Mononuclear cell (primary cell): ENCODE results near the gene MYRFL. TPM values are rescaled to one million over a fixed set of nuclear protein-coding genes. Genes with fewer than 3 reads are reported as not detected.
"Not testable (repeated sequence)": the region's sequence is repeated elsewhere in the genome, so short reads cannot be mapped to it uniquely, and the experiment has no call there.

ENCODE experiments used
- H3K27me3 ChIP-seq: 2 replicates; pipeline ENCODE4 v1.6.0; 2011; ENCODE audit warnings: low read length, control low read depth; ENCODE audit not compliant: insufficient read depth
- H3K4me1 ChIP-seq: 2 replicates; pipeline ENCODE4 v1.5.1; 2011; ENCODE audit warnings: mild to moderate bottlenecking, low read length, control low read depth; ENCODE audit not compliant: insufficient read depth
- H3K4me3 ChIP-seq: 2 replicates; pipeline ENCODE4 v1.5.1; 2011; ENCODE audit warnings: mild to moderate bottlenecking, low read length, moderate library complexity
- H3K9me3 ChIP-seq: 2 replicates; pipeline ENCODE4 v1.5.1; 2011; ENCODE audit warnings: low read depth, mild to moderate bottlenecking, control low read depth, low read length
- total RNA-seq: library from RNA; depleted of rRNA; stranded (reverse); fragments of >200 nt; gene quantifications from one replicate; pipeline ENCODE4 v1.2.3, GENCODE V29; 2012

Gene MYRFL
- total RNA-seq, 1 donor = 0.10 TPM

GRCh38 chr12:69834576-69834975 lies 9.5 kb downstream of the MYRFL start:
- Histone ChIP-seq H3K4me3 (no peak overlapping the region), H3K9me3 (no peaks in the 10 kb centered on the region), H3K27me3 (peaks cover 3% of the 10 kb centered on the region), H3K4me1 (no peaks in the 10 kb centered on the region)

GRCh38 chr12:69835081-69835480 lies 10.1 kb downstream of the MYRFL start:
- Histone ChIP-seq H3K27me3 (no peaks in the 10 kb centered on the region), H3K4me1 (no peaks in the 10 kb centered on the region), H3K4me3 (no peak overlapping the region), H3K9me3 (no peaks in the 10 kb centered on the region)

GRCh38 chr12:69836015-69836414 lies 11.0 kb downstream of the MYRFL start:
- Histone ChIP-seq H3K4me3 (no peak overlapping the region), H3K27me3 (no peaks in the 10 kb centered on the region), H3K9me3 (no peaks in the 10 kb centered on the region), H3K4me1 (no peaks in the 10 kb centered on the region)

- no peaks in the 10 kb centered on the region for H3K4me1 ChIP-seq
- no peak overlapping the region for H3K4me3 ChIP-seq
- H3K9me3 ChIP-seq = no peaks in the 10 kb centered on the region
- H3K27me3 ChIP-seq = peaks cover 3% of the 10 kb centered on the region
Observed at GRCh38 chr12:69837191-69837590, 12.2 kb downstream of the MYRFL start.

GRCh38 chr12:69837657-69838415 lies 12.8 kb downstream of the MYRFL start:
- Histone ChIP-seq H3K9me3 (no peaks in the 10 kb centered on the region), H3K4me3 (no peak overlapping the region), H3K27me3 (peaks cover 3% of the 10 kb centered on the region), H3K4me1 (no peaks in the 10 kb centered on the region)

- Histone ChIP-seq H3K4me3 (no peak overlapping the region), H3K4me1 (no peaks in the 10 kb centered on the region), H3K27me3 (peaks cover 3% of the 10 kb centered on the region), H3K9me3 (no peaks in the 10 kb centered on the region)
Observed at GRCh38 chr12:69840727-69841126, 15.7 kb downstream of the MYRFL start.

- Histone ChIP-seq H3K4me1 (no peaks in the 10 kb centered on the region), H3K9me3 (no peaks in the 10 kb centered on the region), H3K27me3 (peaks cover 3% of the 10 kb centered on the region), H3K4me3 (no peak overlapping the region)
Observed at GRCh38 chr12:69843608-69844007, 18.6 kb downstream of the MYRFL start.

- Histone ChIP-seq H3K4me3 (no peak overlapping the region), H3K27me3 (peaks cover 3% of the 10 kb centered on the region), H3K9me3 (no peaks in the 10 kb centered on the region), H3K4me1 (no peaks in the 10 kb centered on the region)
Observed at GRCh38 chr12:69844416-69844815, 19.4 kb downstream of the MYRFL start.

GRCh38 chr12:69844836-69845235 lies 19.8 kb downstream of the MYRFL start:
- Histone ChIP-seq H3K27me3 (peaks cover 3% of the 10 kb centered on the region), H3K4me3 (no peak overlapping the region), H3K4me1 (no peaks in the 10 kb centered on the region), H3K9me3 (no peaks in the 10 kb centered on the region)

- H3K9me3 ChIP-seq = no peaks in the 10 kb centered on the region
- no peaks in the 10 kb centered on the region for H3K27me3 ChIP-seq
- no peak overlapping the region for H3K4me3 ChIP-seq
- H3K4me1 ChIP-seq = no peaks in the 10 kb centered on the region
Observed at GRCh38 chr12:69846976-69847375, 21.9 kb downstream of the MYRFL start.

GRCh38 chr12:69851976-69852375 lies 26.9 kb downstream of the MYRFL start:
- Histone ChIP-seq H3K9me3 (no peaks in the 10 kb centered on the region), H3K27me3 (no peaks in the 10 kb centered on the region), H3K4me1 (no peaks in the 10 kb centered on the region), H3K4me3 (no peak overlapping the region)

- H3K4me3 ChIP-seq, H3K9me3 ChIP-seq, H3K4me1 ChIP-seq, H3K27me3 ChIP-seq: not testable (repeated sequence)
Observed at GRCh38 chr12:69853176-69853961, 28.3 kb downstream of the MYRFL start.

GRCh38 chr12:69866698-69867097 lies 41.7 kb downstream of the MYRFL start:
- H3K4me1 ChIP-seq = no peaks in the 10 kb centered on the region
- H3K9me3 ChIP-seq = no peaks in the 10 kb centered on the region
- H3K27me3 ChIP-seq = no peaks in the 10 kb centered on the region
- H3K4me3 ChIP-seq = no peak overlapping the region

- no peaks in the 10 kb centered on the region for H3K9me3 ChIP-seq
- H3K27me3 ChIP-seq = no peaks in the 10 kb centered on the region
- H3K4me3 ChIP-seq = no peak overlapping the region
- peaks cover 6% of the 10 kb centered on the region for H3K4me1 ChIP-seq
Observed at GRCh38 chr12:69868695-69869094, 43.7 kb downstream of the MYRFL start.

GRCh38 chr12:69872804-69873203 lies 47.8 kb downstream of the MYRFL start:
- peaks cover 6% of the 10 kb centered on the region for H3K4me1 ChIP-seq
- no peaks in the 10 kb centered on the region for H3K9me3 ChIP-seq
- H3K4me3 ChIP-seq = no peak overlapping the region
- no peaks in the 10 kb centered on the region for H3K27me3 ChIP-seq

- Histone ChIP-seq H3K4me1 (peaks cover 6% of the 10 kb centered on the region), H3K27me3 (no peaks in the 10 kb centered on the region), H3K4me3 (no peak overlapping the region), H3K9me3 (no peaks in the 10 kb centered on the region)
Observed at GRCh38 chr12:69873429-69873828, 48.4 kb downstream of the MYRFL start.
